D721Med (cell line): Measurements from ENCODE around the gene ACAD11.

Experiments
- DNase-seq: peaks from one replicate; pipeline ENCODE4 v3.0.0; 2011; ENCODE audit warnings: low spot score; ENCODE audit not compliant: insufficient read length
- FAIRE-seq: peaks from 2 replicates; lab custom pipeline; 2011; peaks lifted over from hg19 to GRCh38; lab: Jason Lieb, UNC
- CTCF ChIP-seq: IDR thresholded peaks from 2 replicates; pipeline ENCODE4 v1.5.1; 2012; ENCODE audit warnings: mild to moderate bottlenecking, control low read depth; ENCODE audit not compliant: insufficient read depth; ENCODE audit errors: missing control alignments

ACAD11 gene

GRCh38 chr3:132660052-132660810, 622 bp upstream of the ACAD11 start, which contains the start of gene UBA5:
UBA5 (plus strand) TSS chr3:132660329; CDS start chr3:132660538, 209 bp downstream.
- TF ChIP-seq CTCF: no peak
- peak; percentile 29 for DNase-seq
- FAIRE-seq: no peak

GRCh38 chr3:132659000-132659364, 627 bp downstream of the ACAD11 start:
- FAIRE-seq: no peak
- DNase-seq: no peak
- no peak for TF ChIP-seq CTCF

- TF ChIP-seq CTCF: no peak
- no peak for FAIRE-seq
Observed at GRCh38 chr3:132657869-132658747, 1.5 kb downstream of the ACAD11 start.

GRCh38 chr3:132655471-132655870, 4.1 kb downstream of the ACAD11 start:
- DNase-seq (no peak), FAIRE-seq (no peak)
- TF ChIP-seq CTCF: no peak

More at GRCh38 chr3:132657869-132658747, 1.5 kb downstream of the ACAD11 start:
- DNase-seq: no peak

- DNase-seq: no peak
- no peak for FAIRE-seq
- no peak for TF ChIP-seq CTCF
Observed at GRCh38 chr3:132654721-132655120, 4.9 kb downstream of the ACAD11 start.

- no peak for FAIRE-seq
- no peak for TF ChIP-seq CTCF
Observed at GRCh38 chr3:132654190-132654589, 5.4 kb downstream of the ACAD11 start.

More at GRCh38 chr3:132654190-132654589, 5.4 kb downstream of the ACAD11 start:
- no peak for DNase-seq
